GM12878 (cell line): Measurements from ENCODE around the gene CD83. TPM values are rescaled to one million over a fixed set of nuclear protein-coding genes. Genes with fewer than 3 reads are reported as not detected.
A peak's percentile ranks its signal among the peaks of the same experiment; 100 is the strongest.

Source experiments
- ATF3 ChIP-seq: IDR thresholded peaks from 2 replicates; pipeline ENCODE4 v1.6.1; 2011; ENCODE audit warnings: low read depth, mild to moderate bottlenecking, low read length, moderate library complexity, borderline replicate concordance; ENCODE audit errors: extremely low read depth
- CBFB ChIP-seq: IDR thresholded peaks from 2 replicates; pipeline ENCODE4 v1.6.1; 2016; ENCODE audit warnings: antibody characterized with exemption, low read depth
- CHD2 ChIP-seq: IDR thresholded peaks from 2 replicates; pipeline ENCODE4 v1.6.1; 2011; ENCODE audit warnings: low read depth, low read length, improper control_type of control experiment, borderline replicate concordance
- EP300 ChIP-seq, 2 experiments: fragments of 150-350 bp in 1 of 2; IDR thresholded peaks; 2 replicates each; pipeline ENCODE4 v1.6.1; 2011 to 2012; ENCODE audit warnings: low read depth in 2 of 2, low read length in 2 of 2, borderline replicate concordance in 1 of 2, improper control_type of control experiment in 1 of 2, inconsistent platforms in 1 of 2; ENCODE audit not compliant: control insufficient read depth in 1 of 2
- HCFC1 ChIP-seq: fragments of 150-350 bp; IDR thresholded peaks from 2 replicates; pipeline ENCODE4 v1.6.1; 2014; ENCODE audit warnings: low read length
- IKZF2 ChIP-seq, 2 experiments: fragments of 450-650 bp; IDR thresholded peaks; 2 replicates each; pipeline ENCODE4 v1.6.1; 2017; ENCODE audit warnings: mild to moderate bottlenecking in 2 of 2, moderate library complexity in 2 of 2
- IRF5 ChIP-seq: fragments of 450-650 bp; IDR thresholded peaks from 2 replicates; pipeline ENCODE4 v1.6.1; 2017; ENCODE audit warnings: borderline replicate concordance
- JUND ChIP-seq: IDR thresholded peaks from 2 replicates; pipeline ENCODE4 v1.6.1; 2012; ENCODE audit warnings: low read depth, mild to moderate bottlenecking, low read length, improper control_type of control experiment, moderate library complexity
- MYB ChIP-seq: fragments of 150-350 bp; IDR thresholded peaks from 2 replicates; pipeline ENCODE4 v1.6.1; 2014; ENCODE audit warnings: mild to moderate bottlenecking, low read depth, low read length, borderline replicate concordance
- MYC ChIP-seq: IDR thresholded peaks from 2 replicates; pipeline ENCODE4 v1.6.1; 2011; ENCODE audit warnings: mild to moderate bottlenecking, low read length, moderate library complexity, inconsistent platforms; ENCODE audit not compliant: insufficient read depth, insufficient replicate concordance, insufficient read length, severe bottlenecking
- NR2C1 ChIP-seq: fragments of 450-650 bp; IDR thresholded peaks from 2 replicates; pipeline ENCODE4 v1.6.1; 2017; ENCODE audit warnings: antibody characterized with exemption, mild to moderate bottlenecking, moderate library complexity
- RB1 ChIP-seq: fragments of 450-650 bp; formaldehyde crosslinking; IDR thresholded peaks from 2 replicates; pipeline ENCODE4 v1.6.1; 2017; ENCODE audit warnings: mild to moderate bottlenecking, borderline replicate concordance
- SMC3 ChIP-seq: IDR thresholded peaks from 2 replicates; pipeline ENCODE4 v1.6.1; 2011; ENCODE audit warnings: low read length, improper control_type of control experiment, borderline replicate concordance
- SREBF2 ChIP-seq: IDR thresholded peaks from 2 replicates; pipeline ENCODE4 v1.6.1; 2012; ENCODE audit warnings: mild to moderate bottlenecking, low read length
- STAT1 ChIP-seq: fragments of 450-650 bp; conservative IDR thresholded peaks from 2 replicates; pipeline ENCODE4 v1.6.1; 2014; ENCODE audit warnings: antibody characterized with exemption, mild to moderate bottlenecking
- ZNF384 ChIP-seq: IDR thresholded peaks from 2 replicates; pipeline ENCODE4 v1.6.1; 2012; ENCODE audit warnings: low read depth, mild to moderate bottlenecking, low read length, improper control_type of control experiment, borderline replicate concordance
- ZNF592 ChIP-seq: fragments of 450-650 bp; IDR thresholded peaks from 2 replicates; pipeline ENCODE4 v1.6.1; 2017; ENCODE audit warnings: mild to moderate bottlenecking, moderate library complexity
- ZNF622 ChIP-seq: fragments of 450-650 bp; IDR thresholded peaks from 2 replicates; pipeline ENCODE4 v1.6.1; 2017; ENCODE audit warnings: mild to moderate bottlenecking, inconsistent platforms
- ZNF687 ChIP-seq: fragments of 450-650 bp; IDR thresholded peaks from 2 replicates; pipeline ENCODE4 v1.6.1; 2017; ENCODE audit warnings: mild to moderate bottlenecking, moderate library complexity
- polyA plus RNA-seq, 11 experiments: library from polyadenylated mRNA; depleted of rRNA in 4 of 11; unstranded in 6 of 11; stranded (reverse) in 5 of 11; fragments of >200 nt; fragmentation: Nextera tagmentation in 4 of 11; fragmentation: Illumina TruSeq in 1 of 11; extraction: Ambion mirVana in 4 of 11; extraction: Trizol in 1 of 11; gene quantifications; 1 replicate in 1 of 11; 2 replicates in 10 of 11; pipeline versions ENCODE4 v1.2.1 to v1.2.3, GENCODE V29; 2011 to 2016; ENCODE audit warnings: inconsistent platforms in 2 of 11, missing spikeins in 2 of 11, low read depth in 1 of 11
- total RNA-seq, 4 experiments: library from RNA; depleted of rRNA in 3 of 4; stranded (reverse); fragments of >200 nt in 3 of 4; fragmentation: Illumina TruSeq in 1 of 4; extraction: Trizol in 1 of 4; gene quantifications; 2 replicates each; pipeline versions ENCODE4 v1.2.1 to v1.2.3, GENCODE V29; 2013 to 2021

Gene CD83
- total and polyA plus RNA-seq, 10 of the 15 experiments (the other 5 are each of a cell fraction or from before 2014, with no cell fraction given): 76.1 to 174 (median 129) TPM

GRCh38 chr6:14121936-14122344 lies 4.4 kb downstream of the CD83 start (continued):
- TF ChIP-seq MYC (no peak), JUND (peak; percentile 77; the same call in 1 of the 2 replicates), ZNF384 (no peak), RB1 (no peak), IKZF2 (IDR thresholded peaks at IDR 0.05) (peak; percentile 97 to 98), ZNF622 (no peak), ZNF687 (0 out of 2 replicates have a peak, but pooled peaks have one; percentile 46), NR2C1 (no peak), ZNF592 (no peak), MYB (no peak), STAT1 (no peak), SMC3 (no peak), EP300 (IDR thresholded peaks at IDR 0.05; ENCODE audit: borderline replicate concordance in 1 of 2, control insufficient read depth in 1 of 2, low read depth in 2 of 2, low read length in 2 of 2) (peak; percentile 85 to 93), HCFC1 (no peak), SREBF2 (no peak), IRF5 (no peak), CHD2 (no peak; the same call in 1 of the 2 replicates), CBFB (0 out of 2 replicates have a peak, but pooled peaks have one; percentile 19), ATF3 (no peak)
